ENCODE results near the gene VSIG10.
A peak's percentile ranks its signal among the peaks of the same experiment; 100 is the strongest.
"Not testable (repeated sequence)": the region's sequence is repeated elsewhere in the genome, so short reads cannot be mapped to it uniquely, and the experiment has no call there.

The VSIG10 gene

DNA sequence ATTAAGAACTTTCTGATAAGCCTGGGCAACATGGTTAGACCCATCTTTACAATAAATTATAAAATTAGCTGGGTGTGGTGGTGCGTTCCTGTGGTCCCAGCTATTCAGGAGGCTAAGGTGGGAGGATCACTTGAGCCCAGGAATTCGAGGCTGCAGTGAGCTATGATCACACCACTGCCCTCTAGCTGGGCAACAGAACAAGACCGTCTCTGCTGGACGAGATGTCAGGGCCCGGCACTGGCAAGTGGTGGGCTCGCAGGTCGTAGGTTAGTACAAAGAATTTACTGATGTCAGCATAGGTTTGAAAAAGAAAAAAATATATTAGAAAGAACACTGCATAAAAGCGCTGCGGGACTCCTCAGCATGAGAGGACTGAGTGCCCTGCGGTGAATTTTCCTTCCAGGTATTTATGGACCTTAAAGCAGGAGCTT, 15.7 kb upstream of the VSIG10 start:
- H3K27ac ChIP-seq, result no peak overlapping the region
- DNase-seq (ENCODE audit: low read depth, low spot score), result no peak

DNA sequence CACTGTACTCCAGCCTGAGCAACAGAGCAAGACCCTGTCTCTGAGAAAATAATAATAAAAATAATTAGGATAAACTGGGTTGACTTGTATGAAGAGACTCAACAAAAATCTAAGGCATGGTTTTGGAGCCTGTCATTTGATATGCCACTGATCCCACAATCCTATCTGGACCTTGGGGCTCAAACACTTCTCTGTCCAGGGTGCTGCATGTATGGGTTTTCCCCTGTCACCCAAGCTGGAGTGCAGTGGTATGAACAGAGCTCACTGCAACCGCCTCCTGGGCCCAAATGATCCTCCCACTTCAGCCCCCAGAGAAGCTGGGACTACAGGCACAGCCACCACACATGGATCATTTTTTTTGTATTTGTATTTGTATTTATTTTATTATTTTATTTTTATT, 5.3 kb upstream of the VSIG10 start:
- DNase-seq (ENCODE audit: low read depth, low spot score), result no peak
- no peak overlapping the region for H3K27ac ChIP-seq

DNA sequence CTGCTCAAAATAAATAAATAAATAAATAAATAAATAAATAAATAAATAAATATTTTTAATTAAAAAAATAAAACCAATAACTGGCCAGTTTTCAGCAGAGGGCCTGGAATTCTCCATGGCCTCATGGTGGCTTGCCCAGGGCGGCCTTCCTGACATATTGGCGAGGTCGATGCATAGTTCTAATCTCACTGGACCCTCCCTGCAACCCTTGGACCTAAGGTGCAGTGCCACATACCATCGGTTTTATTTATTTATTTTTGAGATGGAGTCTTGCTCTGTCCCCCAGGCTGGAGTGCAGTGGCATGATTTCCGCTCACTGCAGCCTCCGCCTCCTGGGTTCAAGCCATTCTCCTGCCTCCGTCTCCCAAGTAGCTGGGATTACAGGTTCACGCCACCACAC, 3.9 kb upstream of the VSIG10 start:
- no peak for DNase-seq (ENCODE audit: low read depth, low spot score)
- no peak overlapping the region for H3K27ac ChIP-seq

DNA sequence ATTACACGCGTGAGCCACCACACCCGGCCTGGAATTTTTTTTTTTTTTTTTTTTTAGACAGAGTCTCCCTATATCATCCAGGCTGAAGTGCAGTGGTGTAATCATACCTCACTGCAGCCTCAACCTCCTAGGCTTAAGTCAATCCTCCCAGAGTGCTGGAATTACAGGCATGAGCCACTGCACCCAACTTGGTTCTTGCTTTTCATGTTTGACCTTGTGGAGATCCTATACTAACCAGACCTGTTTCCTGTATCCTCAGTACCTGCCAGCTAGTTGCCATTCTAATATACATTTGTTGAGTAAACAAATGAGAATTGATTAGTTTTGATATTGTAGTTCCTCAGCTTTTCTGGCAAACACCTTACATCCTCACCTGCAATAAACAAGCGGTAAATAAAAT, 3.2 kb upstream of the VSIG10 start:
- H3K27ac ChIP-seq, result no peak overlapping the region
- DNase-seq (ENCODE audit: low read depth, low spot score), result no peak

DNA sequence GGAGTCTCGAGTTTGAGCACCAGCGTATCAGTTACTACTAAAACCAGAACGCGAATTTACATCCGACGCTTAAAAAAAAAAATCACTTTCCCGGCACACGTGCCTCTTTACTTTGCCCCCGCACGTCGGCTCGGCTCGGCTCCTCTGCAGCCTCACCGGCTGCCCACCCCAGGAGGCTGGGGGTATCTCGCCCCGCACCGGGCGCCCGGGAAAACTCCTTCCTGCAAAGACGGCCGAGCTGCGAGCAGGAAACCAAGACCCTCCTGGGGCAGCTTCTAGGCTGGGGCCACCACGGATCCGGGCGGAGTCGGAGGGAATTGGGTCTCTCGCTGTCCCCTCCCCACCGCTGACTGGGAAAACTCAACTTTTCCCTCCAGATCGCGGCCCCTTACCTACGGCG, 610 bp downstream of the VSIG10 start:
- H3K27ac ChIP-seq, result peak overlapping the region; percentile 28
- DNase-seq (ENCODE audit: low read depth, low spot score), result no peak

DNA sequence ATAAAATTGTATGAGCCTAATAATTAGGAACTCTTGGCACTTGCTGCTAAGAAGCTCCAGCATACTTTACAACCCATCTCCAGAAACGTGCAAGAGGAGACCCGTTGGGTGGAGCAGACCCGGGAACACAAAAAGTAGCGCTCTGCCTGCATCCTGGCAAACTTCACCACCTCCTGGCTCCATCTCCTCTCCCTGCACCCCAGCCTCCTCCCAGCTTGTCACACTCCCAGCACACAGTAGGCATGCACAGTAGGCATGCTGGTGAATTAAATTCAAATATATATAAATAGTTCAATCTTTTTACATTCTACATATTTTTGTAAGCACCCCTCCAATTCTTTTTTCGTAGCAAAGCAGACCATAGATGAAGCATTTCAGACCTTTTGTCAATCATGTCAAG, 1.2 kb downstream of the VSIG10 start:
- H3K27ac ChIP-seq, result peak overlapping the region; percentile 28
- no peak for DNase-seq (ENCODE audit: low read depth, low spot score)

DNA sequence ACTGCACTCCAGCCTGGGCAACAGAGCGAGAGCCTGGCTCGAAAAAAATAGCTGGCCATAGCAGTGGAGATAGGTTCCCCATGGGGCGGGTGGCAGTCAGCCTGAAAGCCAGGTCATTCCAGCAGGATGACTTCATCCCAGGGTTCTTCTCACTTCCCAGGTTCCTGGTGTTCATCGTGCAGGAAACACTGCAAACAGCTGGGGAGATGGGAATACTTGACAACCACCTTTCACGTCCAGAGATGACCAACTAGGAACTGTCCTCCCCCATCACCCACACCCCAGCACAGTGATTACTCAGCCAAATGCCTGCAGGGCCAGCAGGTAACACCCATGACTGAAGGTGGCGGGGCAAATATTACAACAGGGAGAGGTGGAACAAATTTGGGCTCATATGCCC, 1.7 kb downstream of the VSIG10 start:
- H3K27ac ChIP-seq, result peak overlapping the region; percentile 28

DNA sequence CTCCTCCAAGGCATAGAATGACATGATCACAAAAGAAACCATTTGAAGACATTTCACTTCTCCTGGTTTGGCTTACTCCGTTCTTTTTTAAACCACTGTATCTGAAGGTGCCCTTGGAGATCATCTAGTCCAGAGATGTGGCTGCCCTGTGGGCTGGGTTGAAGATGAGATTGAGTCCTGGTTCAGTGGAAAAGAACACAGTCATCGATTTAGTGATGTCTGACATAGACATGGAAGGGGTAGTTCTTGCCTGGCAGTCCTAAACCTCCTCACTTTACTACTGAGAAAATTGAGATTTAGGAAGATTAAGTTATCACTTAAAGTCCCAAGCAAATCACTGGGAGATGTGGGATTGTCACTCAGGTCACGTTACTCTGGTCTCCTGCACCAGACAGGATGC, 2.8 kb downstream of the VSIG10 start:
- DNase-seq (ENCODE audit: low read depth, low spot score), result no peak
- H3K27ac ChIP-seq, result no peak overlapping the region

More for the DNA sequence above, 1.7 kb downstream of the VSIG10 start:
- peak; percentile 29 for DNase-seq (ENCODE audit: low read depth, low spot score)

DNA sequence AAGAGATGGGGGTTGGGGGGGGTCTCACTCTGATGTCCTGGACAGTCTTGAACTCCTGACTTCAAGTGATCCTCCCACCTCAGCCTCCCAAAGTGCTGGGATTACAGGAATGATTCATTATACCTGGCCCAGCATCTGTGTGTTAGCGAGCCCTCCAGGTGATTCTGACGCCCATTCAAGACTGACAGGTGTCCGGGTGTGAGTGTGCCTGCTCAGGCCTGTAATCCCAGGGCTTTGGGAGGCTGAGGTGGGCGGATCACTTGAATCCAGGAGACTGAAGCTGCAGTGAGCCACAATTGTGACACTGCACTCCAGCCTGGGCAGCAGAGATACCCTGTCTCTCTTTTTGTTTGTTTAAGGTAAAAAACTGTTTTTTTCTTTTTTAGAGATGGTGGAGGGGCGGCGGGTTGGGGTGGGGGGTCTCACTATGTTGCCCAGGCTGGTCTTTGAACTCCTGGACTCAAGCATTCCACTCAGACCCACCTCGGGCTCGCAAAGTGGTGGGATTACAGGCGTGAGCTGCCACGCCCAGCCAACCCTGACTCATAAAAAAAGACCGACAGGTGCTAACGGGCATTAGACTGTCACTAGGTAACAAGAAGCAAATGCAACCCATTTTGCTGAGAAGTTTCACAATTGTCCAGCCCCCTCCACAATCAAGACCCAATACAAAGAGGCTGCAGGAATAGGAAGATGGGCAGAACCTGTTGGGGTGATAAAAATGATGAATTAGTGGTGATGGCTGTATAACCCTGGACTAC, 4.7 kb downstream of the VSIG10 start:
- H3K27ac ChIP-seq, result no peak overlapping the region
- no peak for DNase-seq (ENCODE audit: low read depth, low spot score)

DNA sequence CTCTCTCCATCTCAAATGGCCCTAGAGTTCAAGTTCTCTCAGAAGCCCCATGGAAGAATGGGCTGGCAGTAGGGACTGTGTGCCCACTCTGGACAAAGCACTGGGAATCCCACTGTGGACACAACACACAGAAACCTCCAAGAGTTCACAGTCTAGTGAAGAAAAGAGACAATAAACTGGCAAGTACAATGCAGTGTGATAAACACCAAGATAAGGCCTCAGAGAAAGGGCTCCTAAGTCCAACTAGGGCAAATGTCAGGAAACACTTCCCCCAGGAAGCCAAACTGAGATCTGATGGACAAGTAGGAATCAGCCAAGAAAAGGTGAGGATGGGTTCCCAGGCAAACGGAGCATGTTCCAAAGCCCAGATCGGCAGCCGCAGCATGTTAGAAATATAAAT, 5.4 kb downstream of the VSIG10 start:
- H3K27ac ChIP-seq, result no peak overlapping the region
- no peak for DNase-seq (ENCODE audit: low read depth, low spot score)

DNA sequence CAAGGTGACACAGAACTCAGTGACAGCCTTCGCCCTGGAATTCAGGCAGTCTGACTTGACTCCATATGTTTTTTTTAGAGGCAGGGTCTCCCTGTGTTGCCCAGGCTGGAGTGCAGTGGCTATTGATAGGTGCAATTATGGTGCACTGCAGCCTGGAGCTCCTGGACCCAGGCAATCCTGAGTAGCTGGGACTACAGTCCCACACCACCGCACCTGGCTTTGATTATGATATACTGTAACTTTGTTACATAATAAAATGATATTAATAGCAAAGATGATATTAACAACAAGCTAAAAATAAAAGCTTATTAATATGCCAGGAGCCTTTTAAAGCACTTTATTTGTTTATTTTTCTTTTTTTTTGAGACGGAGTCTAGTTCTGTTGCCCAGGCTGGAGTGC, 9.8 kb downstream of the VSIG10 start:
- H3K27ac ChIP-seq, result no peak overlapping the region
- no peak for DNase-seq (ENCODE audit: low read depth, low spot score)

DNA sequence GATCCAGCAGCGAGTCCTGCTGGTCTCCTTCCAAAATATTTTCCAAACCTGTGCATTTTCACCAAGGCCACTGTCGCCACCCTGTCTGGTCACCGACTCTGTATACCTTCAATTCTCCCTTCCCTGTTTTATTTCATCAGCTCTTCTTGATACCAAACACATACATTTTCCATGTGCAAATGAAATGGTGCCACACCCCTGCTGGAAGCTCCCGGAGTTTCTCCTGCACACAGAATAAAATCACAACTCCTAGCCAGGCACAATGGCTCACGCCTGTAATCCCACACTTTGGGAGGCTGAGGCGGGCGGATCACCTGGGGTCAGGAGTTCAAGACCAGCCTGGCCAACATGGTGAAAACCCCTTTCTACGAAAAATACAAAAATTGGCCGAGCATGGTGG, 14.0 kb downstream of the VSIG10 start:
- H3K27ac ChIP-seq, result no peak overlapping the region
- DNase-seq (ENCODE audit: low read depth, low spot score), result no peak

DNA sequence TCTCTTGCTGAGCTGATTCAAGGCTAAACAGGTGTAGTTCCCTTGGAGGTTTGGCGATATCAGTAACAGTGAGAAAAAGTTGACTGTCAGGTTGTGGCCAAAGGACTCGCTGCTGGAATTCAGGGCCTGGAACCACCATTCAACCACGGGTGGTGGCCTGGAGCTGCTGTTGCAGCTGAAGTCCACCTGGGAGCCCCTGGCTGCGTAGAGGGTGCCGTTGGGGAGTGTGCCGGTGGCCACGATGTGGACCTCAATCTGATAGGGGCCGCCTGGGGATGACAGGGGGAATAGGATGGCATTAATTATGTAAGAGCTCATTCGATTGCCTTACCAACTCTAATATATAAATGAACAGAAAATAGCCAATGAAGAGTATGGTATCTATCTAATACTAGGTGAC, 21.6 kb downstream of the VSIG10 start:
- no peak overlapping the region for H3K27ac ChIP-seq
- no peak for DNase-seq (ENCODE audit: low read depth, low spot score)

DNA sequence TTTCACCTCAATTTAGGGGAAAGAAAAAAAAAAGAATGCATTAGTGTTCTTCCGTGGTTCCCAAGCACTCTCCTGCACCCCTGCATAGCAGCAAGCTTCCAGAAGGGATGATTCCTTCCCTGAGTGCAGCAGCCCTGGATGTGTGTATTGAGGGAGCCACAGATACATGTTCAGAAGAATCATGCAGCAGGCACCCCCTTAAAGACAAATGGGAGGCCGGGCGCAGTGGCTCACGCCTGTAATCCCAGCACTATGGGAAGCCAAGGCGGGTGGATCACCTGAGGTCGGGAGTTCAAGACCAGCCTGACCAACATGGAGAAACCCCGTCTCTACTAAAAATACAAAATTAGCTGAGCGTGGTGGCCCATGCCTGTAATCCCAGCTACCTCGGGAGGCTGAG, 22.3 kb downstream of the VSIG10 start:
- DNase-seq (ENCODE audit: low read depth, low spot score); H3K27ac ChIP-seq: not testable (repeated sequence)

DNA sequence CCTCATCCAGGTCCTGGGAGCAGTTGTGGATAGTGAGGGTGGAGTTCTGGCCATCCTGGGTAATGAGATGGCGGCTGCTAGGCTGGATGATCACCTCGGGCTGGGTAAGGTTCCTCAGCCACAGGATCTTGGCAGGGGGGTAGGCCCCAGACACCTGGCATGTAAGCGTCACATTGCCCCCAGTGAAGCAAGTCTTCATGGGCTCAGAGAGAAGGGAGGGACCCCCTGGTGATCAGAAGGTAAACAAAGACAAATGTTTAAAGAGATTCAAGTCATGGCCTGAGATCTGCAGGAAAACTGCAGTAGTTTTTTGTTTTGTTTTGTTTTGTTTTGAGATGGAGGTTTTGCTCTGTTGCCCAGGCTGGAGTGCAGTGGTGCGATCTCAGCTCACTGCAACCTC, 30.0 kb downstream of the VSIG10 start:
- no peak for DNase-seq (ENCODE audit: low read depth, low spot score)
- no peak overlapping the region for H3K27ac ChIP-seq

DNA sequence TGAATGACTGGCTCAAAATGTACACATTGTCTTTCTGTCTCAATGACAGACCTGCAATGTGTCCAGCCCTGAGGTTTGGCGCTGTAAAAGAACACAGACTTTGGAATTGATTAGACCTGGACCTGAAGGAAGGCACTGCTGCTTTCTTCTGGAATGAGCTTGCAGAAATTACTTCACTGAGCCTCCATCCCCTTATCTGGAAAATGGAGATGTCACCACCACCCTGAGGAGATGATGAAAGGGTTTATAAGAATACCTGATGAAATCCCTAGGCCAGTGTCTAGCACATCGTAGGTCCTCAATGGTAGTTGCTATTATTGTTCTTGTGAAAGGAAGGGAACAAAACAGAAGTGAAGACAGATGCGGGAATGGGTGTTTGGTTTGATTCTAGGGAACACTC, 33.2 kb downstream of the VSIG10 start:
- no peak overlapping the region for H3K27ac ChIP-seq

DNA sequence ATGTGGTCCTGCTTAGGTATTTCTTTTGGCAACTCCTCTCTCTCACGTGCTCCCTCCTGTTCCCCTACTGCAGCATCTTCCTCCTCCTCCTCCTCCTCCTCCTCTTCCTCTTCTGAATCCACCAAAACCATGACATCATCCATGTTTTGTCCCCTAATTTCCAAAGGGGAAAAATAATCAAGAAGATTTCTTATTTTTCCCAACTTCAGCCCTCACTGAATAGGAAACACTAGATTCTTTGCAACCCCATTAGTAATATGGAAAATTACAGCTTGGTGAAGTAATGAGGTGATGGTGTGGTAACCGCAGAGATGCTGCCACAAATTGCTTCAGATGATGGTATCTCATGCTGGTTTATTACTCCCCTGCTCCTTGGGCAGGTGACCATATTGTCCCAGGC, 35.4 kb downstream of the VSIG10 start:
- DNase-seq (ENCODE audit: low read depth, low spot score), result no peak

More for the DNA sequence above, 33.2 kb downstream of the VSIG10 start:
- no peak for DNase-seq (ENCODE audit: low read depth, low spot score)

DNA sequence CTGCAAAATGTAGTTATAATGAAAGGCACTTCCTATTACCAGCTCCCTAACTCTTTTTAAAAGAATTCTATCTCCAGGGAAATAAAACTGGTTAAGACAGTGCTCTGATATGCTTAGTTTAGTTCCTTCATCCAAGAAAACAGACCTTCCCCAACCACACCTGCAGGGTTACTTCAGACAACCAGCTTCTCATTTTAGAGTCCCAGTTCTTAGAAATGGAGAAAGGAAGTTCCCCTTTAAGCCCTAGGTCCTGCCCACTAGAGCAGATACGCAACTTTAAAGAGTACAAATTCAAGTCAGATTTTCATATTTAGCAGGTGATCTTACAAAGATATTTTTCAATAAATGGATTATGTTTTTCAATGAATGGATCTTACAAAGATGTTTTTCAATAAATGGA, 38.4 kb downstream of the VSIG10 start:
- DNase-seq (ENCODE audit: low read depth, low spot score), result no peak
- H3K27ac ChIP-seq, result no peak overlapping the region

More for the DNA sequence above, 35.4 kb downstream of the VSIG10 start:
- H3K27ac ChIP-seq, result no peak overlapping the region

DNA sequence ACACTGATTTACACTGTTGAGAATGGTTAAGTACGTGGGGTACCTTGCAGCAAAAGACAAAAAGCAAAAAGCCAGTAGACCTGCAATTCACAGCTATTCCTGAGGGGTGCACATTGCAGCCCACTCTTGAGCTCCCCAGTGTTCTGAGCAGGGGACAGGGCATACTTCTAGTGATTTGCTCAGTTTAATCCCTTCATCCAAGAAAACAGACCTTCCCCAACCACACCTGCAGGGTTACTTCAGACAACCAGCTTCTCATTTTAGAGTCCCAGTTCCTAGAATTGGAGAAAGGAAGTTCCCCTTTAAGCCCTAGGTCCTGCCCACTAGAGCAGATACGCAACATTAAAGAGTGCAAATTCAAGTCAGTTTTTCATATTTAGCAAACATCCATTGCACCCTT, 39.2 kb downstream of the VSIG10 start:
- DNase-seq (ENCODE audit: low read depth, low spot score), result no peak
- no peak overlapping the region for H3K27ac ChIP-seq

DNA sequence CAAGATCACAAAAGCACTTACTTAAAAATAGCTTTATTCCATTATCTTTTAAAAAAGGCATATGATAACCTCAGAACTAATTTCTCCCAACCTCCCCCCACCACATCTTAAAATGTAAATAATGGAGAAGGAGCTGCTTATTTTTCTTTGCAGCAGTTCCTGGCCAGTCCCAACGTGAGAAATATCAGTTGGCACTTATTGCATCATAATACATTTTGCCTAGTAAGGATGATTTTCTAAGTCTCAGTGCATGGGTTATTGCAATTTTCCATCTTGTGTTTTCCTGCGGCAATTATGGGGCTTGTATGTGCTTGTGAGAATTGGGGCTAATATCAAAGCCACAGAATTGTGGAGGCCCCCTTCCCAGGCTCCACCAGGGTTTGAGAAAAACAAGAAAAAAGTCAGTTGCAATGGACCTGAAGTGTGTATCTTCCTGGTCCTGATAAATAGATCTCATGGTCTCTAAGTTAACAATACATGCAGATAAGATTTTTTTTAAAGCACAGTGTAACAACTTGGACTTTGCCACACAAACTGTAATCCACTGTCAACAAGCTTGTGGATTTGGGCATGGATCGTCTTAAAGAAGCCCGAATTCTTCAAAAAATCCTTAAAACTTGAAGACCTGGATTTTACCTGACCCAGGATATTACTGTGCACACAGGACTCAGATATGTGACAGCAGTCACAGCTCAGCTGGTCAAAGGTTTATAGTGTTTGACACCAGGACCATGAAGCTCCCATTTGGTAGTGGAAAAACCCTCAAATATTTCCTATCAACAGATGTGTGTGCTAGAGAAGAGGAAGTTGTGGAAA, 40.0 kb downstream of the VSIG10 start:
- no peak for DNase-seq (ENCODE audit: low read depth, low spot score)
- peak overlapping the region; percentile 94 for H3K27ac ChIP-seq

Measured in epithelial cell of prostate (primary cell).